Liver (tissue), 9 donors: ENCODE results near the gene IRF3. TPM values are rescaled to one million over a fixed set of nuclear protein-coding genes. Genes with fewer than 3 reads are reported as not detected.

Experiments
- DNase-seq: peaks from one replicate; pipeline ENCODE4 v3.0.0-alpha.2; 2017; ENCODE audit warnings: low spot score
- H3K27ac ChIP-seq, 2 donors: one replicate each; pipeline ENCODE4 v1.7.0; 2013; ENCODE audit warnings: inconsistent platforms in 2 of 2, low read length in 2 of 2, control low read depth in 1 of 2, low read depth in 1 of 2, mild to moderate bottlenecking in 1 of 2
- H3K27me3 ChIP-seq, 4 donors: one replicate each; pipeline versions ENCODE4 v1.6.1 to v1.7.0; 2013; ENCODE audit warnings: low read length in 3 of 4, inconsistent platforms in 1 of 4, mild to moderate bottlenecking in 1 of 4, moderate library complexity in 1 of 4; ENCODE audit not compliant: control insufficient read depth in 4 of 4, insufficient read depth in 4 of 4
- H3K36me3 ChIP-seq, 4 donors: one replicate each; pipeline versions ENCODE4 v1.6.1 to v1.7.0; 2013; ENCODE audit warnings: low read length in 3 of 4, mild to moderate bottlenecking in 3 of 4, low read depth in 1 of 4, moderate library complexity in 1 of 4; ENCODE audit not compliant: control insufficient read depth in 4 of 4, insufficient read depth in 3 of 4
- H3K4me1 ChIP-seq, 4 donors: one replicate each; pipeline versions ENCODE4 v1.6.1 to v1.7.0; 2013; ENCODE audit warnings: low read length in 3 of 4, mild to moderate bottlenecking in 3 of 4, moderate library complexity in 1 of 4; ENCODE audit not compliant: control insufficient read depth in 4 of 4, insufficient read depth in 4 of 4
- H3K4me3 ChIP-seq, 3 donors: one replicate each; pipeline versions ENCODE4 v1.6.1 to v1.7.0; 2013; ENCODE audit warnings: low read length in 3 of 3, control low read depth in 1 of 3, low read depth in 1 of 3, mild to moderate bottlenecking in 1 of 3
- H3K9ac ChIP-seq, 2 donors: one replicate each; pipeline ENCODE4 v1.7.0; 2013; ENCODE audit warnings: low read length in 2 of 2, mild to moderate bottlenecking in 2 of 2, moderate library complexity in 2 of 2, control low read depth in 1 of 2, low read depth in 1 of 2
- H3K9me3 ChIP-seq, 4 donors: one replicate each; pipeline versions ENCODE4 v1.6.1 to v1.7.0; 2013; ENCODE audit warnings: low read length in 3 of 4; ENCODE audit not compliant: control insufficient read depth in 4 of 4
- EGR1 ChIP-seq, 2 donors: IDR thresholded peaks; 2 replicates each; pipeline ENCODE4 v1.6.1; 2016 to 2018; ENCODE audit warnings: antibody characterized with exemption in 2 of 2, low read depth in 2 of 2
- FOXA1 ChIP-seq: IDR thresholded peaks from 2 replicates; pipeline ENCODE4 v1.6.1; 2016; ENCODE audit warnings: antibody characterized with exemption
- HNF4G ChIP-seq: IDR thresholded peaks from 2 replicates; pipeline ENCODE4 v1.6.1; 2016; ENCODE audit warnings: antibody characterized with exemption
- NR2F2 ChIP-seq: IDR thresholded peaks from 2 replicates; pipeline ENCODE4 v1.6.1; 2016; ENCODE audit warnings: antibody characterized with exemption
- RAD21 ChIP-seq, 2 donors: IDR thresholded peaks; 2 replicates each; pipeline ENCODE4 v1.6.1; 2016; ENCODE audit warnings: antibody characterized with exemption in 2 of 2, mild to moderate bottlenecking in 2 of 2
- RXRA ChIP-seq, 2 donors: IDR thresholded peaks; 2 replicates each; pipeline ENCODE4 v1.6.1; 2017 to 2018; ENCODE audit warnings: antibody characterized with exemption in 2 of 2, mild to moderate bottlenecking in 1 of 2
- SP1 ChIP-seq: IDR thresholded peaks from 2 replicates; pipeline ENCODE4 v1.6.1; 2018; ENCODE audit warnings: antibody characterized with exemption, mild to moderate bottlenecking
- TAF1 ChIP-seq: conservative IDR thresholded peaks from 2 replicates; pipeline ENCODE4 v1.6.1; 2016; ENCODE audit warnings: antibody characterized with exemption, mild to moderate bottlenecking
- YY1 ChIP-seq: IDR thresholded peaks from 2 replicates; pipeline ENCODE4 v1.6.1; 2016; ENCODE audit warnings: antibody characterized with exemption, mild to moderate bottlenecking
- WGBS: extraction: QIAGEN DNeasy Blood & Tissue Kit; methylation state at CpG from one replicate; pipeline ENCODE4 v1.1.7; 2013; 5-methylcytosine and 5-hydroxymethylcytosine counted together
- polyA plus RNA-seq, 2 donors: library from polyadenylated mRNA; stranded (reverse) in 1 of 2; unstranded in 1 of 2; fragments of 200-250 nt in 1 of 2; fragments of >200 nt in 1 of 2; fragmentation: Nextera tagmentation in 1 of 2; extraction: Ambion mirVana in 1 of 2; gene quantifications; one replicate each; pipeline versions ENCODE4 v1.2.1 to v1.2.3, GENCODE V29; 2013 to 2015
- total RNA-seq, 2 donors: library from RNA; depleted of rRNA; stranded (reverse); fragments of >200 nt; gene quantifications; one replicate each; pipeline ENCODE4 v1.2.3, GENCODE V29; 2014
- TF ChIP-seq, protein P1 (sequence below): IDR thresholded peaks from 2 replicates; pipeline ENCODE4 v1.6.1; 2016; ENCODE audit warnings: antibody characterized with exemption, mild to moderate bottlenecking
- TF ChIP-seq, protein P2 (sequence below): IDR thresholded peaks from 2 replicates; pipeline ENCODE4 v1.6.1; 2016; ENCODE audit warnings: antibody characterized with exemption
- TF ChIP-seq, protein P3 (sequence below): IDR thresholded peaks from 2 replicates; pipeline ENCODE4 v1.6.1; 2016; ENCODE audit warnings: antibody characterized with exemption
- TF ChIP-seq, protein P4 (sequence below): IDR thresholded peaks from 2 replicates; pipeline ENCODE4 v1.6.1; 2016; ENCODE audit warnings: antibody characterized with exemption
- TF ChIP-seq, protein P5 (sequence below): fragments of 150-350 bp; IDR thresholded peaks from 2 replicates; pipeline ENCODE4 v1.5.1; 2017; ENCODE audit warnings: improper control_type of control experiment, low read depth, low read length; ENCODE audit not compliant: missing input control
- donor health status: healthy.
- donor health status: healthy.
- donor health status: healthy.
- donor health status: healthy.
- donor health status: healthy.

The IRF3 gene
- total and polyA plus RNA-seq, 4 donors, result 18.2 to 33.6 (median 28.1) TPM

DNA sequence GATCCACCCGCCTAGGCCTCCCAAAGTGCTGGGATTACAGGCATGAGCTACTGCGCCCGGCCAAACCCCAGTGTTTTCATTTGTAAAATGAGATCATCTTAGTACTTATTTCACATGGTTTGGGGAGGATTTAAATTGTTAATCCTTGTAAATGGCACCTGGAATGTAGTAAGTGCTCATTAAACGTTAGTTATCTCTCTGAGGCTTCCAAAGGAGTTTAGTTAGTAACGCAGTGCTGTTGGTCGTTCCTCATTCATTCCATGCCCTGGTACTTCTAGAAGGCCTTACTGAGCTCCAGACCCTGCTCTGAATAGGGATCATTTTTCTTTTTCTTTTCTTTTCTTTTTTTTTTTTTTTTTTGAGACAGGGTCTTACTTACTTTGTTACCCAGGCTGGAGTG is 30.5 kb upstream of the IRF3 start:
- H3K27me3 ChIP-seq, result no peaks in the 10 kb centered on the region
- 85% methylated on average over 6 of the region's 6 CpGs for WGBS
- no peak overlapping the region for H3K9ac ChIP-seq
- no peaks in the 10 kb centered on the region for H3K9me3 ChIP-seq
- no peaks in the 10 kb centered on the region for H3K36me3 ChIP-seq
- H3K27ac ChIP-seq, result no peak overlapping the region
- no peak for TF ChIP-seq YY1
- TF ChIP-seq, protein P1, sequence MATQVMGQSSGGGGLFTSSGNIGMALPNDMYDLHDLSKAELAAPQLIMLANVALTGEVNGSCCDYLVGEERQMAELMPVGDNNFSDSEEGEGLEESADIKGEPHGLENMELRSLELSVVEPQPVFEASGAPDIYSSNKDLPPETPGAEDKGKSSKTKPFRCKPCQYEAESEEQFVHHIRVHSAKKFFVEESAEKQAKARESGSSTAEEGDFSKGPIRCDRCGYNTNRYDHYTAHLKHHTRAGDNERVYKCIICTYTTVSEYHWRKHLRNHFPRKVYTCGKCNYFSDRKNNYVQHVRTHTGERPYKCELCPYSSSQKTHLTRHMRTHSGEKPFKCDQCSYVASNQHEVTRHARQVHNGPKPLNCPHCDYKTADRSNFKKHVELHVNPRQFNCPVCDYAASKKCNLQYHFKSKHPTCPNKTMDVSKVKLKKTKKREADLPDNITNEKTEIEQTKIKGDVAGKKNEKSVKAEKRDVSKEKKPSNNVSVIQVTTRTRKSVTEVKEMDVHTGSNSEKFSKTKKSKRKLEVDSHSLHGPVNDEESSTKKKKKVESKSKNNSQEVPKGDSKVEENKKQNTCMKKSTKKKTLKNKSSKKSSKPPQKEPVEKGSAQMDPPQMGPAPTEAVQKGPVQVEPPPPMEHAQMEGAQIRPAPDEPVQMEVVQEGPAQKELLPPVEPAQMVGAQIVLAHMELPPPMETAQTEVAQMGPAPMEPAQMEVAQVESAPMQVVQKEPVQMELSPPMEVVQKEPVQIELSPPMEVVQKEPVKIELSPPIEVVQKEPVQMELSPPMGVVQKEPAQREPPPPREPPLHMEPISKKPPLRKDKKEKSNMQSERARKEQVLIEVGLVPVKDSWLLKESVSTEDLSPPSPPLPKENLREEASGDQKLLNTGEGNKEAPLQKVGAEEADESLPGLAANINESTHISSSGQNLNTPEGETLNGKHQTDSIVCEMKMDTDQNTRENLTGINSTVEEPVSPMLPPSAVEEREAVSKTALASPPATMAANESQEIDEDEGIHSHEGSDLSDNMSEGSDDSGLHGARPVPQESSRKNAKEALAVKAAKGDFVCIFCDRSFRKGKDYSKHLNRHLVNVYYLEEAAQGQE, result no peak
- TF ChIP-seq FOXA1, result no peak
- TF ChIP-seq, protein P2, sequence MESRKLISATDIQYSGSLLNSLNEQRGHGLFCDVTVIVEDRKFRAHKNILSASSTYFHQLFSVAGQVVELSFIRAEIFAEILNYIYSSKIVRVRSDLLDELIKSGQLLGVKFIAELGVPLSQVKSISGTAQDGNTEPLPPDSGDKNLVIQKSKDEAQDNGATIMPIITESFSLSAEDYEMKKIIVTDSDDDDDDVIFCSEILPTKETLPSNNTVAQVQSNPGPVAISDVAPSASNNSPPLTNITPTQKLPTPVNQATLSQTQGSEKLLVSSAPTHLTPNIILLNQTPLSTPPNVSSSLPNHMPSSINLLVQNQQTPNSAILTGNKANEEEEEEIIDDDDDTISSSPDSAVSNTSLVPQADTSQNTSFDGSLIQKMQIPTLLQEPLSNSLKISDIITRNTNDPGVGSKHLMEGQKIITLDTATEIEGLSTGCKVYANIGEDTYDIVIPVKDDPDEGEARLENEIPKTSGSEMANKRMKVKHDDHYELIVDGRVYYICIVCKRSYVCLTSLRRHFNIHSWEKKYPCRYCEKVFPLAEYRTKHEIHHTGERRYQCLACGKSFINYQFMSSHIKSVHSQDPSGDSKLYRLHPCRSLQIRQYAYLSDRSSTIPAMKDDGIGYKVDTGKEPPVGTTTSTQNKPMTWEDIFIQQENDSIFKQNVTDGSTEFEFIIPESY, result no peak
- no peak for TF ChIP-seq TAF1
- TF ChIP-seq HNF4G, result no peak
- no peak for TF ChIP-seq NR2F2
- no peak for TF ChIP-seq RAD21 (IDR thresholded peaks at IDR 0.05)
- TF ChIP-seq, protein P3, sequence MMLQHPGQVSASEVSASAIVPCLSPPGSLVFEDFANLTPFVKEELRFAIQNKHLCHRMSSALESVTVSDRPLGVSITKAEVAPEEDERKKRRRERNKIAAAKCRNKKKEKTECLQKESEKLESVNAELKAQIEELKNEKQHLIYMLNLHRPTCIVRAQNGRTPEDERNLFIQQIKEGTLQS, result no peak
- no peak overlapping the region for H3K4me3 ChIP-seq
- no peak for DNase-seq
- H3K4me1 ChIP-seq, result peaks cover 0 to 6% (median 0%) of the 10 kb centered on the region in 4 donors

DNA sequence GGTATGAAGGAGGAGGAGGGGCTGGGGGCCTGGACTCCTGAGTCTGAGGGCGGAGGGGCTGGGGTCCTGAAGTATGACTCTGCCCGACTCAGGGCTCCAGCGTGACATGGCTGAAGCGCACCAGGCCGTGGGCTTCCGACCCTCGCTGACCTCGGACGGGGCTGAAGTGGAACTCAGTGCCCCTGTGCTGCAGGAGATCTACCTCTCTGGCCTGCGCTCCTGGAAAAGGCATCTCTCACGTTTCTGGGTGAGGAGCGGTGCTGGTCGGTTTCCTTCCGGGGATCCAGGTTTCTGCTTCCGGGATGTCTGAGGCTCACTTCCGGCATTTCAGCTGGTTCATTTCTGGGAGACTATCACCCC is 26.5 kb upstream of the IRF3 start:
- WGBS, result 75% methylated on average over 16 of the region's 16 CpGs
- Histone ChIP-seq H3K36me3 (peaks cover 0 to 8% (median 2%) of the 10 kb centered on the region in 4 donors), H3K4me3 (no peak overlapping the region), H3K27me3 (no peaks in the 10 kb centered on the region), H3K27ac (no peak overlapping the region), H3K9ac (no peak overlapping the region), H3K9me3 (no peaks in the 10 kb centered on the region), H3K4me1 (peaks cover 3 to 29% (median 16%) of the 10 kb centered on the region in 4 donors)
- DNase-seq, result no peak
- no peak for TF ChIP-seq HNF4G
- TF ChIP-seq, protein P3, result no peak
- TF ChIP-seq SP1, result no peak
- no peak for TF ChIP-seq YY1
- TF ChIP-seq, protein P2, result no peak
- TF ChIP-seq, protein P4, sequence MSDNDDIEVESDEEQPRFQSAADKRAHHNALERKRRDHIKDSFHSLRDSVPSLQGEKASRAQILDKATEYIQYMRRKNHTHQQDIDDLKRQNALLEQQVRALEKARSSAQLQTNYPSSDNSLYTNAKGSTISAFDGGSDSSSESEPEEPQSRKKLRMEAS, result no peak
- TF ChIP-seq EGR1 (IDR thresholded peaks at IDR 0.05; ENCODE audit: low read depth in 2 of 2), result no peak
- TF ChIP-seq NR2F2, result no peak
- TF ChIP-seq RXRA (IDR thresholded peaks at IDR 0.05), result no peak
- TF ChIP-seq, protein P5, sequence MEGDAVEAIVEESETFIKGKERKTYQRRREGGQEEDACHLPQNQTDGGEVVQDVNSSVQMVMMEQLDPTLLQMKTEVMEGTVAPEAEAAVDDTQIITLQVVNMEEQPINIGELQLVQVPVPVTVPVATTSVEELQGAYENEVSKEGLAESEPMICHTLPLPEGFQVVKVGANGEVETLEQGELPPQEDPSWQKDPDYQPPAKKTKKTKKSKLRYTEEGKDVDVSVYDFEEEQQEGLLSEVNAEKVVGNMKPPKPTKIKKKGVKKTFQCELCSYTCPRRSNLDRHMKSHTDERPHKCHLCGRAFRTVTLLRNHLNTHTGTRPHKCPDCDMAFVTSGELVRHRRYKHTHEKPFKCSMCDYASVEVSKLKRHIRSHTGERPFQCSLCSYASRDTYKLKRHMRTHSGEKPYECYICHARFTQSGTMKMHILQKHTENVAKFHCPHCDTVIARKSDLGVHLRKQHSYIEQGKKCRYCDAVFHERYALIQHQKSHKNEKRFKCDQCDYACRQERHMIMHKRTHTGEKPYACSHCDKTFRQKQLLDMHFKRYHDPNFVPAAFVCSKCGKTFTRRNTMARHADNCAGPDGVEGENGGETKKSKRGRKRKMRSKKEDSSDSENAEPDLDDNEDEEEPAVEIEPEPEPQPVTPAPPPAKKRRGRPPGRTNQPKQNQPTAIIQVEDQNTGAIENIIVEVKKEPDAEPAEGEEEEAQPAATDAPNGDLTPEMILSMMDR, result no peak
- TF ChIP-seq, protein P1, result no peak
